Measurements from ENCODE around the gene FGD2. TPM values are rescaled to one million over a fixed set of nuclear protein-coding genes. Genes with fewer than 3 reads are reported as not detected.

The FGD2 gene
- total RNA-seq, 1 donor = under 0.01 TPM

- TF ChIP-seq CTCF (IDR thresholded peaks at IDR 0.05; ENCODE audit: extremely low read depth, low read depth, low read length) = no peak
- H2AFZ ChIP-seq (ENCODE audit: low read length) = no peak overlapping the region
- H3K9me3 ChIP-seq (ENCODE audit: low read depth, low read length) = no peaks in the 10 kb centered on the region
- H3K27me3 ChIP-seq (ENCODE audit: insufficient read depth, low read length) = peaks cover 10% of the 10 kb centered on the region
- no peaks in the 10 kb centered on the region for H3K79me2 ChIP-seq (ENCODE audit: insufficient read depth, low read length)
- H3K36me3 ChIP-seq (ENCODE audit: insufficient read depth, low read length) = no peaks in the 10 kb centered on the region
- DNase-seq (ENCODE audit: insufficient read length, low spot score, missing footprints) = no peak
- H3K4me1 ChIP-seq (ENCODE audit: insufficient read depth, low read length) = no peaks in the 10 kb centered on the region
- H4K20me1 ChIP-seq (ENCODE audit: insufficient read depth, low read length) = no peaks in the 10 kb centered on the region
- no peak overlapping the region for H3K4me2 ChIP-seq (ENCODE audit: insufficient read depth, low read length)
- H3K27ac ChIP-seq (ENCODE audit: low read depth, low read length) = no peak overlapping the region
- H3K4me3 ChIP-seq (ENCODE audit: insufficient read depth, low read length) = no peak overlapping the region
These were observed 6.8 kb upstream of the FGD2 start for GRCh38 chr6:36998723-36999038.

GRCh38 chr6:36999061-36999750, 6.2 kb upstream of the FGD2 start:
- no peaks in the 10 kb centered on the region for H3K36me3 ChIP-seq (ENCODE audit: insufficient read depth, low read length)
- peaks cover 10% of the 10 kb centered on the region for H3K27me3 ChIP-seq (ENCODE audit: insufficient read depth, low read length)
- no peak for DNase-seq (ENCODE audit: insufficient read length, low spot score, missing footprints)
- H3K9me3 ChIP-seq (ENCODE audit: low read depth, low read length) = no peaks in the 10 kb centered on the region
- H3K27ac ChIP-seq (ENCODE audit: low read depth, low read length) = no peak overlapping the region
- no peak overlapping the region for H3K4me2 ChIP-seq (ENCODE audit: insufficient read depth, low read length)
- no peaks in the 10 kb centered on the region for H3K4me1 ChIP-seq (ENCODE audit: insufficient read depth, low read length)
- H3K4me3 ChIP-seq (ENCODE audit: insufficient read depth, low read length) = no peak overlapping the region
- H3K79me2 ChIP-seq (ENCODE audit: insufficient read depth, low read length) = no peaks in the 10 kb centered on the region
- no peak overlapping the region for H2AFZ ChIP-seq (ENCODE audit: low read length)
- no peaks in the 10 kb centered on the region for H4K20me1 ChIP-seq (ENCODE audit: insufficient read depth, low read length)
- no peak for TF ChIP-seq CTCF (IDR thresholded peaks at IDR 0.05; ENCODE audit: extremely low read depth, low read depth, low read length)

- H4K20me1 ChIP-seq (ENCODE audit: insufficient read depth, low read length) = no peaks in the 10 kb centered on the region
These were observed 5.7 kb upstream of the FGD2 start for GRCh38 chr6:36999751-37000125.

More at GRCh38 chr6:36999751-37000125, 5.7 kb upstream of the FGD2 start:
- Histone ChIP-seq H2AFZ (ENCODE audit: low read length) (no peak overlapping the region), H3K4me3 (ENCODE audit: insufficient read depth, low read length) (no peak overlapping the region), H3K4me1 (ENCODE audit: insufficient read depth, low read length) (no peaks in the 10 kb centered on the region), H3K27me3 (ENCODE audit: insufficient read depth, low read length) (peaks cover 10% of the 10 kb centered on the region), H3K4me2 (ENCODE audit: insufficient read depth, low read length) (no peak overlapping the region), H3K36me3 (ENCODE audit: insufficient read depth, low read length) (no peaks in the 10 kb centered on the region), H3K79me2 (ENCODE audit: insufficient read depth, low read length) (no peaks in the 10 kb centered on the region), H3K9me3 (ENCODE audit: low read depth, low read length) (no peaks in the 10 kb centered on the region), H3K27ac (ENCODE audit: low read depth, low read length) (no peak overlapping the region)
- TF ChIP-seq CTCF (IDR thresholded peaks at IDR 0.05; ENCODE audit: extremely low read depth, low read depth, low read length) = no peak
- DNase-seq (ENCODE audit: insufficient read length, low spot score, missing footprints) = no peak
